Measurements from ENCODE around the gene STK32C. TPM values are rescaled to one million over a fixed set of nuclear protein-coding genes. Genes with fewer than 3 reads are reported as not detected.

The STK32C gene
- total and polyA plus RNA-seq, 2 donors (not counting 1 experiment from before 2014, with no cell fraction given), result 9.9 to 16.8 TPM

GRCh38 chr10:132335189-132336063 lies 27.7 kb upstream of the STK32C start:
- POLR2A ChIA-PET, result no interaction called here
- DNase-seq (peak; percentile 72), ATAC-seq (ENCODE audit: low read depth) (peak; percentile 7)
- peak overlapping the region in 3 of 5 experiments; percentile 12 to 39 (median 19) for H3K4me3 ChIP-seq (ENCODE audit: control extremely low read depth in 1 of 5, extremely low read depth in 1 of 5, insufficient read depth in 1 of 5, low read depth in 2 of 5, low read length in 4 of 5)
- 30% methylated on average over 12 of the region's 14 CpGs for WGBS (ENCODE audit: insufficient coverage)
- peak overlapping the region; percentile 28 to 53 for H3K27ac ChIP-seq (ENCODE audit: low read length in 2 of 2)
- peaks cover 0 to 5% (median 0%) of the 10 kb centered on the region in 3 donors for H3K9me3 ChIP-seq (ENCODE audit: control extremely low read depth in 1 of 3, control insufficient read depth in 2 of 3, insufficient read depth in 1 of 3, low read length in 2 of 3)
- peaks cover 12% of the 10 kb centered on the region for H3K79me2 ChIP-seq (ENCODE audit: control insufficient read depth, insufficient read depth, low read length)
- H3K9me3 Mint-ChIP-seq (ENCODE audit: insufficient read depth), result no peaks in the 10 kb centered on the region
- H3K4me1 Mint-ChIP-seq, result peaks cover 53% of the 10 kb centered on the region
- TF ChIP-seq EZH2 (IDR thresholded peaks at IDR 0.05; ENCODE audit: borderline replicate concordance, insufficient read depth, low read depth, low read length, poor library complexity, severe bottlenecking) (no peak), CTCF (IDR thresholded peaks at IDR 0.05) (no peak)
- H3K4me1 ChIP-seq (ENCODE audit: control insufficient read depth in 2 of 2, insufficient read depth in 2 of 2, low read length in 2 of 2), result peaks cover 40 to 55% of the 10 kb centered on the region in 2 donors
- peak overlapping the region; percentile 82 for H3K27ac Mint-ChIP-seq
- H3K4me2 ChIP-seq (replicated peaks; ENCODE audit: low read depth, low read length, poor library complexity, severe bottlenecking), result peak overlapping the region; percentile 80
- H3K27me3 ChIP-seq (replicated peaks in 1 of 4; ENCODE audit: control extremely low read depth in 1 of 4, control insufficient read depth in 3 of 4, insufficient read depth in 4 of 4, low read length in 3 of 4), result no peaks in the 10 kb centered on the region
- H3K27me3 Mint-ChIP-seq, result no peaks in the 10 kb centered on the region
- CTCF ChIA-PET, result no interaction called here
- intact Hi-C loops (cut with micrococcal nuclease), result no loop called here
- no peaks in the 10 kb centered on the region for H4K20me1 ChIP-seq (ENCODE audit: control insufficient read depth, insufficient read depth, low read length, poor library complexity, severe bottlenecking)
- H3K4me3 Mint-ChIP-seq, result peak overlapping the region; percentile 55
- peaks cover 0 to 2% of the 10 kb centered on the region in 2 experiments for H3K36me3 ChIP-seq (replicated peaks in 1 of 2; ENCODE audit: control extremely low read depth in 1 of 2, control insufficient read depth in 1 of 2, extremely low read depth in 1 of 2, insufficient read depth in 2 of 2, low read length in 1 of 2)
- H2AFZ ChIP-seq (ENCODE audit: insufficient read depth, low read depth, low read length, poor library complexity, severe bottlenecking), result peak overlapping the region; percentile 88
- H3K9ac ChIP-seq (ENCODE audit: low read length), result peak overlapping the region; percentile 28

All from B cell (primary cell).